DND-41 (cell line): Measurements from ENCODE around the gene RANBP17.

Experiments used
- EZH2 ChIP-seq: IDR thresholded peaks from 3 replicates; pipeline ENCODE4 v1.6.1; 2012; ENCODE audit warnings: borderline replicate concordance, low read depth, mild to moderate bottlenecking, moderate library complexity, low read length, inconsistent platforms; ENCODE audit not compliant: severe bottlenecking
- TF ChIP-seq, protein P1 (sequence below): IDR thresholded peaks from 2 replicates; pipeline ENCODE4 v1.5.1; 2012; ENCODE audit warnings: borderline replicate concordance, low read length, moderate library complexity, mild to moderate bottlenecking; ENCODE audit not compliant: poor library complexity, severe bottlenecking; ENCODE audit errors: extremely low read depth

DNA sequence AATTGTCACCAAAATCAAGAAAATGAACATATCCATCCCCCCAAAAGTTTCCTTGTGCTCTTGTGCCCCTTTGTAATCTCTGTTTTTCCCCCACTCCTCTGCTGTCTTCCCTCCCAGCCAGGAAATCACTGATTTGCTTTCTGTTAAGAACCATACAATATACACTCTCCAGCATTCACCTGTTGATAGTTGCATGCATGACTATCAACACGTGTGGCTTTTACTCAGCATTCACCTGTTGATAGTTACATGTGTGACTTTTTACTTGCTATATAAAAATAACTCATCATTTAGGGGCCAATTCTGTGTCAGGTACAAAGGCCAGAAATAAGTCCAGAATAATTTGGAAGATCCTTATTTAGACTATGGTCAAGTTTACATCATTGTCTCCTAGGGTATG lies 6.0 kb downstream of the RANBP17 start:
- TF ChIP-seq, protein P1, sequence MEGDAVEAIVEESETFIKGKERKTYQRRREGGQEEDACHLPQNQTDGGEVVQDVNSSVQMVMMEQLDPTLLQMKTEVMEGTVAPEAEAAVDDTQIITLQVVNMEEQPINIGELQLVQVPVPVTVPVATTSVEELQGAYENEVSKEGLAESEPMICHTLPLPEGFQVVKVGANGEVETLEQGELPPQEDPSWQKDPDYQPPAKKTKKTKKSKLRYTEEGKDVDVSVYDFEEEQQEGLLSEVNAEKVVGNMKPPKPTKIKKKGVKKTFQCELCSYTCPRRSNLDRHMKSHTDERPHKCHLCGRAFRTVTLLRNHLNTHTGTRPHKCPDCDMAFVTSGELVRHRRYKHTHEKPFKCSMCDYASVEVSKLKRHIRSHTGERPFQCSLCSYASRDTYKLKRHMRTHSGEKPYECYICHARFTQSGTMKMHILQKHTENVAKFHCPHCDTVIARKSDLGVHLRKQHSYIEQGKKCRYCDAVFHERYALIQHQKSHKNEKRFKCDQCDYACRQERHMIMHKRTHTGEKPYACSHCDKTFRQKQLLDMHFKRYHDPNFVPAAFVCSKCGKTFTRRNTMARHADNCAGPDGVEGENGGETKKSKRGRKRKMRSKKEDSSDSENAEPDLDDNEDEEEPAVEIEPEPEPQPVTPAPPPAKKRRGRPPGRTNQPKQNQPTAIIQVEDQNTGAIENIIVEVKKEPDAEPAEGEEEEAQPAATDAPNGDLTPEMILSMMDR = no peak
- TF ChIP-seq EZH2 = no peak
